SH-SY5Y (cell line): Measurements from ENCODE around the gene PPP2R5C.

ENCODE experiments used
- GATA2 ChIP-seq: IDR thresholded peaks from 2 replicates; pipeline ENCODE4 v1.6.1; 2011; ENCODE audit warnings: mild to moderate bottlenecking, low read depth, low read length
- GATA3 ChIP-seq: IDR thresholded peaks from 2 replicates; pipeline ENCODE4 v1.6.1; 2011; ENCODE audit warnings: low read depth, mild to moderate bottlenecking, low read length, moderate library complexity

DNA sequence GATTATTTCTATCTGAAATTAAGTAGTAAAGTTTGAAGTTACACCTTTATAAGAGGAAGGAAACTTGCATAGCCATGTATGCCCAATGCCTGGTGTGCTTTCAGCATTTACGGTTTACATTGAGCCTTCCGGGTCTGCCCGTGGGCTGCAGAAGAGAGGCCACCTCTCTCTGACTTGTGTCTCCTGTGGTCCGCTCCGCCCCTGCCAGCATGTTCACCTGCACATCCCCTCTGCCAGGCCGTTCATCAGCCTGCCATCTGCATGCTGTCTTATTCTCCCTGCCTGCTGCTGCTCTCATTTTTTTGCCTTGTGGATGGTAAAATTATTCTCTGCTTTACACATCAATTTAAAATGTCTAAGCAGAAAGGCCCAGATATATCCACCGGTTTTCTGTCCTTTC, 161.4 kb downstream of the PPP2R5C start:
- no peak for TF ChIP-seq GATA2
- TF ChIP-seq GATA3 = no peak
